Brain microvascular endothelial cell (primary cell): ENCODE results near the gene IGFBP7.
A peak's percentile ranks its signal among the peaks of the same experiment; 100 is the strongest.

Source experiments
- DNase-seq: peaks from one replicate; pipeline ENCODE4 v3.0.0-alpha.2; 2020
- H3K27ac ChIP-seq: fragments of 250-450 bp; sonication (Bioruptor Pico); 2 replicates; pipeline ENCODE4 v1.5.1; 2020; ENCODE audit warnings: mild to moderate bottlenecking, moderate library complexity
- H3K27me3 ChIP-seq: fragments of 250-450 bp; sonication (Bioruptor Pico); replicated peaks from 2 replicates; pipeline ENCODE4 v1.5.1; 2020; ENCODE audit warnings: mild to moderate bottlenecking
- H3K36me3 ChIP-seq: fragments of 250-450 bp; sonication (Bioruptor Pico); replicated peaks from 2 replicates; pipeline ENCODE4 v1.5.1; 2020; ENCODE audit warnings: mild to moderate bottlenecking
- H3K4me3 ChIP-seq: 2 replicates; pipeline ENCODE4 v1.5.1; 2011; ENCODE audit warnings: low read depth, mild to moderate bottlenecking, control low read depth, low read length, moderate library complexity
- in situ Hi-C: cut with HindIII; loops from 2 replicates; pipeline ENCODE4 v1.10.0; 2017; ENCODE audit warnings: low sequenced_read_pairs, low pct_ligation_motif_present
- TF ChIP-seq, protein P1 (sequence below): IDR thresholded peaks from 2 replicates; pipeline ENCODE4 v1.5.1; 2011; ENCODE audit warnings: low read depth, mild to moderate bottlenecking, moderate library complexity, low read length, control low read depth, inconsistent platforms; ENCODE audit errors: missing control alignments

The IGFBP7 gene

DNA sequence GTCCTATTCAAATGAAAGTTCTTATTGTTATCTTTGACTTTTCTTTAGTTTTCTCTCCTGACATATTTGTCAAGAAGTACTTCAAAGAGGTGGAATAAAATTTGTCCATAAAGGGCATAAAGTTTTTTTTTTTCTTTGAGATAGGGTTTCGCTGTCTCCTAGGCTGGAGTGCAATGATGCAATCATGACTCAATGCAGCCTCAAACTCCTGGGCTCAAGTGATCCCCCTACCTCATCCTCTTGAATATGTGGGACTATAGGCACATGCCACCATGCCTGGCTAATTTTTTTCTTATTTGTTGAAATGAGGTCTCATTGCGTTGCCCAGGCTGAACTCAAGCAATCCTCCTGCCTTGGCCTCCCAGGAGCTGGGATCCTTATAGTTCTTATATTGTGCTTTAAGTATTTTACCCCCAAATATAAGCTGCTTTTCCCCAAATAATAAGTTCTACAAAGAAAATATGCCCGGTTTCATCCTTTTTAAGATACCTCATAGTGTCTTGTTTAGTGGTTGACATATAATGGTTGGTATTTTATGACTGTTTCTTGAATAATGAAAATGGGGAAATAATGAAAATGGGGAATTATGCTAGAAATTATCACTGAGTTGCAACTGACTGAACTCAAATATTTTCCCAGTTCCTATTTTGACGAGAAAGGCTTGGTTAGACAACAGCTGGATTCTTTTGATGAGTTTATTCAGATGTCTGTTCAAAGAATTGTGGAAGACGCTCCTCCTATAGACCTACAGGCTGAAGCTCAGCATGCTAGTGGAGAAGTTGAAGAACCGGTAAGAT is 119.9 kb downstream of the IGFBP7 start:
- H3K27ac ChIP-seq, result peak overlapping the region; percentile 33
- in situ Hi-C loops, result no loop called here
- peak; percentile 50 for DNase-seq

DNA sequence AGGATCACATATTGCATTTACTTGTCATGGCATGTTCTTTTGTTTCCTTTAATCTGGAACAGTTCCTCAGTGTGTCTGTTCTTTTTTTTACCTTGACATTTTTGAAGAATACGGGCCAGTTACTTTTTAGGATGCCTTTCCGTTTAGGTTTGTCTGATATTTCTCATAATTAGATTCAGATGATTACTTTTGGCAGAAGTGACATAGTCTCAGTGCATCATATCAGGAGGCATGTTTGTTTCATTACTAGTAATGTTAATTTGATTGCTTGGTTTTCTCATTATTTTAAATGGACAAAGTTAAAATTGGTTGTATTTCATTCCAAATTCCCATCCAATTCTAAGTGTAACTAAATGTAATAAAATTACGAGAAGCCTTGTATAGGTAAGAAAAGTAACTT is 123.2 kb downstream of the IGFBP7 start:
- Histone ChIP-seq H3K27ac (no peak overlapping the region), H3K27me3 (no peaks in the 10 kb centered on the region), H3K4me3 (no peak overlapping the region), H3K36me3 (peaks cover 48% of the 10 kb centered on the region)
- TF ChIP-seq, protein P1, sequence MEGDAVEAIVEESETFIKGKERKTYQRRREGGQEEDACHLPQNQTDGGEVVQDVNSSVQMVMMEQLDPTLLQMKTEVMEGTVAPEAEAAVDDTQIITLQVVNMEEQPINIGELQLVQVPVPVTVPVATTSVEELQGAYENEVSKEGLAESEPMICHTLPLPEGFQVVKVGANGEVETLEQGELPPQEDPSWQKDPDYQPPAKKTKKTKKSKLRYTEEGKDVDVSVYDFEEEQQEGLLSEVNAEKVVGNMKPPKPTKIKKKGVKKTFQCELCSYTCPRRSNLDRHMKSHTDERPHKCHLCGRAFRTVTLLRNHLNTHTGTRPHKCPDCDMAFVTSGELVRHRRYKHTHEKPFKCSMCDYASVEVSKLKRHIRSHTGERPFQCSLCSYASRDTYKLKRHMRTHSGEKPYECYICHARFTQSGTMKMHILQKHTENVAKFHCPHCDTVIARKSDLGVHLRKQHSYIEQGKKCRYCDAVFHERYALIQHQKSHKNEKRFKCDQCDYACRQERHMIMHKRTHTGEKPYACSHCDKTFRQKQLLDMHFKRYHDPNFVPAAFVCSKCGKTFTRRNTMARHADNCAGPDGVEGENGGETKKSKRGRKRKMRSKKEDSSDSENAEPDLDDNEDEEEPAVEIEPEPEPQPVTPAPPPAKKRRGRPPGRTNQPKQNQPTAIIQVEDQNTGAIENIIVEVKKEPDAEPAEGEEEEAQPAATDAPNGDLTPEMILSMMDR, result no peak
- in situ Hi-C loops, result no loop called here
- no peak for DNase-seq

More for the DNA sequence above, 119.9 kb downstream of the IGFBP7 start:
- Histone ChIP-seq H3K36me3 (peaks cover 68% of the 10 kb centered on the region), H3K27me3 (no peaks in the 10 kb centered on the region), H3K4me3 (no peak overlapping the region)
- TF ChIP-seq, protein P1, result no peak

DNA sequence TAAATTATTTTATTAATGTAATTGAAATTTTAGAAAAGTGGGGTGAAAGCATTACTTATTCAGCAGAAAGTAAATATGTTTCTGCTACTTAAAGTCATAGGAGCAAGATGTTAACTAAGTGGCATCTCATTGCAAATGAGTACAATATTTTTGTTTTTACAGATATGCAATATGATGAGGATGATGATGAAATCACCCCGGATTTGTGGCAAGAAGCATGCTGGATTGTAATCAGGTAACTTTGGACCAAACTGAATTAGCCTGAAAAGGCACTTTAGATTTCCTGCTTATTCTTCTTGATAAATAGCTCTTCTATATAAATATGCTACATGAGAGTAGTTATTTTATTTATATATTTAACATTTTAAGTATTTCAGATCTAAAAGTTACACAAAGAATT is 124.0 kb downstream of the IGFBP7 start:
- in situ Hi-C loops, result no loop called here
- TF ChIP-seq, protein P1, result no peak
- no peak overlapping the region for H3K4me3 ChIP-seq
- H3K36me3 ChIP-seq, result peaks cover 40% of the 10 kb centered on the region
- H3K27ac ChIP-seq, result no peak overlapping the region
- H3K27me3 ChIP-seq, result no peaks in the 10 kb centered on the region
- no peak for DNase-seq

DNA sequence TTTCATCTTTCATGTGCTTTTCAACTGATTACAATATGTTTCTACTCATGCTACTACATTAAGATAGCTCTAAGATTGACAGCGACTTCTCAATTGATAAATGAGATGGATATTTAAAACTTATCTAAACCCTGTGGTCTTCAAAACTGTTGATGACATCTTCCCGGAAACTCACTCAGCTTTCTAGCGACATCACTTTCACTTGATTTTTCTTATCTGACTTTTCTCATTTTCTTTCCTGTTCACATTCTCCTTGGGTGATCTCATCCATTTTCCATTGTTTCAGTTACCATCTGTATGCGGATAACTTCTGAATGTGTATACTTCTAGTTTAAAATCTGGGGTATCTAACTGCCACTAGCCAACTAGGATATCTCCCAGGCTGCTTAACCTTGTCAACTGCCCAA is 128.4 kb downstream of the IGFBP7 start:
- peak; percentile 53 for DNase-seq

More for the DNA sequence above, 128.4 kb downstream of the IGFBP7 start:
- in situ Hi-C loops, result no loop called here
- Histone ChIP-seq H3K4me3 (no peak overlapping the region), H3K36me3 (peaks cover 15% of the 10 kb centered on the region), H3K27ac (peak overlapping the region; percentile 92), H3K27me3 (no peaks in the 10 kb centered on the region)
- TF ChIP-seq, protein P1, result no peak
